NCI-H2107 (cell line): ENCODE measurements around the gene ZNF678.

ENCODE experiments used
- DNase-seq: peaks from one replicate; lab custom pipeline; 2025; lab: John Stamatoyannopoulos, UW

Gene ZNF678

GRCh38 chr1:227563324-227564201 is at the start of gene ZNF678:
ZNF678 (plus strand) TSS chr1:227563556; CDS start chr1:227650992, 87,436 bp downstream.
- peak; percentile 90 for DNase-seq

- DNase-seq: no peak
These were observed 44.5 kb upstream of the ZNF678 start for GRCh38 chr1:227518876-227519275.

GRCh38 chr1:227521782-227522181 is 41.6 kb upstream of the ZNF678 start:
- DNase-seq: no peak

- no peak for DNase-seq
These were observed 36.8 kb upstream of the ZNF678 start for GRCh38 chr1:227526524-227526923.

DNA sequence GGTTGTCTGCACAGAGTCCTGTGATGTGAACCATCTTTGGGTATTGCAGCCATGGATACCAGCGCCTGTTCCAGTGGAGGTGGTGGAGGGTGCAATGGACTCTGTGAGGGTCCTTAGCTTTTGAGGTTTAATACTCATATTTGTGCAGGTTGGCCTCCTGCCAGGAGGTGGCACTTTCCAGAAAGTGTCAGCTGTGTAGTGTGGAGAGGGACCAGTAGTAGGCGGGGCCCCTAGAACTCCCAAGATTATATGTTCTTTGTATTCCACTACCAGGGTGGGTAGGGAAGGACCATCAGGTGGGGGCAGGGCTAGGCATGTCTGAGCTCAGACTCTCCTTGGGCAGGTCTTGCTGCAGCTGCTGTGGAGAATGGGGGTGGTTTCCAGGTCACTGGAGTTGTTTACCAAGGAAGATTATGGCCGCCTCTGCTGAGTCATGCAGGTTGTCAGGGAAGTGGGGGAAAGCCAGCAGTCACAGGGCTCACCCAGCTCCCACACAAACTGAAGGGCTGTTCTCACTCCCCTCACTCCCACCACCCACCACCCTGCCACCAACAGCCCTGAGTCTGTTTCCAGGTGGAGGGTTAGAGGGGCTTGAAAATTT is 31.2 kb upstream of the ZNF678 start:
- no peak for DNase-seq

GRCh38 chr1:227540170-227541098 is 22.9 kb upstream of the ZNF678 start:
- DNase-seq: no peak

- DNase-seq: no peak
These were observed 22.2 kb upstream of the ZNF678 start for GRCh38 chr1:227541129-227541528.

GRCh38 chr1:227541796-227542152 is 21.6 kb upstream of the ZNF678 start:
- no peak for DNase-seq

DNA sequence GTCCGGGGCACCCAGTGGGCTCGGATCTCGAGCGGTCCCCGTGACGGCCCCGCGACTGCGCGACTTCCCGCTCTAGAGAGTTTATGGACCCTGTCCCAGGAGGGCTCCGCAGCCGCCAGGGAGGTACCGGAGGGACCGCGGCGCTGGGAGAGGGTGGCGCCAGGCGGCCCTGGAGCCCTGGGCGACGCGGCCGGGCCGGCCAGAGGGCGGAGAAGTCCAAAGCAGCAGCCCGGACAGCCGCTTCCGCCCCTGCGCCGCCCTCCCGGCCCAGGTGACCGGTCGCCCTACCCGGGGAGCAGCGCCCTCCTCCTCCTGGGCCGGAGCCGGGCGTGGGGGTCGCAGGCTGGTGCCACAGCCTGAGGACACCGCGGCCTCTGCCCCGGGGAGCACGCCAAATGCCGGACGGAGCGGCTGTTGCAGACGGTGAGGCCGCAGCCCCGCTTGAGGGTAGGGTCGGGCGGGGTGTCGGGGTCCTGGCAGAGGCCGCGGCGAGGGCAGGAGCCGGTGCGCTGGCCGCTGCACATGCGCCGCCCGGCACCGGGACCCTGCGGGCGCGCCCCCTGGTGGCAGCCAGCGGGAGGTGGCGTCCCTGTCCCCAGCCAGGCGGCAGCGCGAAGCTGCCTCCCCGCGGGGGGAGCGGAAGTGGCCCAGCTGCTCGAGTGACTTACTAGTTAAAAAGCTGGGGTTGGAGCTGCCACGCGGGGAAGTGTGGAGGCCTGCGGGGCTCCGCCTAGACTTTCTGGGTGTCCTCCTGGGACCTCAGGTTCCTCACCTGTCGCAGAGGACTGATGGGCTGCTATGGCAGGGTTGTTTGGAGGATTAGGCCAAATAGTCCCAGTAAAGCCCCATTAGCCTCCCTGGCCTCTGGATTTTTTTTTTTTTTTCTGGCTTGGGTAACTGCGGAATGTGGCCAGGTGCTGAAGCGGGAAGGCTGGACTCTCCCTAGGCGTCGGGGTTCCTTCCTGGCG is 20.9 kb upstream of the ZNF678 start:
- DNase-seq: peak; percentile 53

- no peak for DNase-seq
These were observed 19.9 kb upstream of the ZNF678 start for GRCh38 chr1:227543283-227544066.

DNA sequence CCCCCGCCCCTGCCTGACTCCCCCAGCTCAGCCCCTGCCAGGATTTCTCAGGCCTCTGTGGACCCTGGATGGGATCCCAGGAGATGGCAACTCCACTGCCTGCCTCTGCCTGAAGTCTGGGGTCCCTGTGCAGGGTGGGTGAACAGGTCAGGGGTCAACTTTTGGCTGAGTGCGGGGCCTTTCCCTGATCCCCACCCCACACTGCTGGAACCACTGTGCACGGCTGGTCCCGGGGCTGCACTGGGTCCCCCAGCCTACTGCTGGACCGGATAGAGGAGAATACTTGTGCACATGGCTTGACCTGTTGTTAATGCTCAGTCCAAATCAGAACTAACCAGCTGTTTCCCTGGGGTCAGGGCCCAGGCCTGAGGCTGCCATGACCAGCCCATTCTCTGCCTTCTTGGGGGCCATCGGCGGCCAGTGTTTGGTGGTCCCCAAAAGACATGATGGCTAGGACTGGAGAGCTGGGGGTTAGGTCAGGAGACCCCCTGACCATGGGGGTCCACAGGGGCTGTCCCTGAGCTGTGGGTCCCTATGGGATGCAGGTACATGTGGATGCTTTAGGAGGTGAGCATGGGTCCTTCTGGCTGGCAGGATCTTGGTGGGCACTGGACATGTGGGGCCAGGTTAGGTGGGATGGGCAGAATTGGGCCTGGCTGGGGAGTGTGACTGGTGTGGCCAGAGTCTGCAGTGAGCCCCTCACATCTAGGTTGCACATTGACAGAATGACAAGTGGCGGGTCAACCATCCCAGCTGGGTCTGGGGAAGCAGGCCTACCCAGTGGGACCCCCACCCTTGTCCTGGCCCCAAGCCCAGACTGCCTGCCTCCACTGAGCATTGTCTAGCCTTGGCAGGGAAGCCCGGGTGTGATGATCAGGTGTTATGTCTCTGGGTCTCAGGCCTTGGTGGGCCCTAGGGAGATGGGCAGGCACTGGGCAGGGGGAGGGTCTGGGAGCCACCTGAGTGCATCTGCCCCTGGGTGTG is 19.0 kb upstream of the ZNF678 start:
- DNase-seq: no peak

DNA sequence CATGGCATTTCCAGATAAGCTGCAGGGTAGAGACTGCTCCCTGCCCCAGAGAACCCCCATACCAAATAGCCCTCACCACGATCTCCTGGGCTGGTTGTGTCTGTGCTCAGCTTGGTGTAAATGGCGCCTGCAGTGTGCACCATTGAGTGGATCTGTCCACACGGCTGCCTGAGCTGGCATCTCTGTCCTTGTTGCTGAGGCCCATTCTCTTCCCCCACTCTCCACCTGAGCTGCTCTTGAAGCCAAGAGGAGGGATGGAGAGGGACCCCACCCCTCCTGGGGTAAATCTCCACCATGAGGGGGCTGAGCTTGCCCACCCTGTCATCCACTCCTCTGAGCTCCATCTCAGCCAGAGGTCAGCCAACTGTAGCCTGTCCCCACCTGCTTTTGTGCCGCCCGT is 18.0 kb upstream of the ZNF678 start:
- DNase-seq: no peak

- DNase-seq: no peak
These were observed 17.3 kb upstream of the ZNF678 start for GRCh38 chr1:227546059-227546458.

GRCh38 chr1:227546598-227547309 is 16.6 kb upstream of the ZNF678 start:
- DNase-seq: no peak

DNA sequence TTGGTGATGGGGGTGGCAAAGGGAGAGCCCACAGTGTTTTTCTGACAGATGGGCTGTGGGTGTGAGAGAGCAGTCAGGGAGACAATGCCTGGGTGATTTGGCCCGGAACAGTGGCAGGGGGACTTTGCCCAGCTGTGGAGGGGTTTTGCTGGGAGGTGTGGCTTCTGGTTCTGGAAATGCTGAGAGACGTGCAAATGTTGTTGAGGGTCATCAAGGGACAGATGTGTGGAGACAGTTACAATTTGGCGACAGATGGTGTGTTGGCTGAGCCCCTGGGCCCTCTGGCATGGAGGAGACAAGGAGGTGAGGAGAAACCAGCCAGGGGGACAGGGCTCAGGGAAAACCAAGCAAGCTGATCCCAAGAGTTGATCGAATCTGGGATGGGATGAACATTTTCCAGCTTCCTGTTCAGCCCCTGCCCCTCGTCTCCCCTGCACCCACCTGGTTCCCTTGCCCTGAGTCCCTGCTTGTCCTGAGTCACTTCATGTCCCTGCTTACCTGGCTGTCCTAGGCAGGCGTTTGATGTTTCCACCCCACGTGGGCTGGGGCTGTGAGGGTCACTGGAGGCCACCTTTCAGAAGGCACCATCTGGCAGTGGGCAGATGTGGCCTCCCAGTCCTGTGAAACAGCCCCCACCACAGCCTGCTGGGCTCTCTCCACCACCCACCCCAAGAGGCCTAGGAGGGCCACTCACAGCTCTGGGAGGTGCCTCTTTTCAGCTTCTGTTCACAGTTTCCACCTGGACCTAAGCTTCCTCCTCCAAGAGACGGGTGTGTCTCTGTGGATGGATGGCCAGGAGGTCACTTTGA is 15.8 kb upstream of the ZNF678 start:
- no peak for DNase-seq

DNA sequence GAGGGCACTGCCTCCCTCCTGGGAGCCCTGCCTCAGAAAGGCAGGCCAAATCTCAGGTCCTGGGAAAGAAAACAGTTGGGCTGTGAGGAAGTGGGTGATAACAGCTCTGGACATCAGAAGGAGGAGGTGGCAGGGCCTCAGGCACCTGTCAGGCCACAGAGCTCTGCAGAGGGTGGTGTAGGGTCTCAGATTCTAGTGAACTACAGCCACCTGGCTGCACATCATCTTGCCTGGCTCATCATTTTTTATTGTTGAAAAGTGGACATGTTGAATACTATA is 15.3 kb upstream of the ZNF678 start:
- DNase-seq: no peak

- no peak for DNase-seq
These were observed 14.9 kb upstream of the ZNF678 start for GRCh38 chr1:227548448-227548847.

GRCh38 chr1:227549892-227550291 is 13.5 kb upstream of the ZNF678 start:
- DNase-seq: no peak
